DND-41 (cell line): ENCODE results near the gene ERGIC2.

ENCODE experiments used
- ATAC-seq: fragments of 200-7000 bp; cut with Tn5 transposase; 3 replicates; pipeline ENCODE4 v1.9.1; 2021; ENCODE audit warnings: low read depth; ENCODE audit not compliant: insufficient read depth
- DNase-seq: peaks from one replicate; pipeline ENCODE4 v3.0.0-alpha.2; 2020
- H2AFZ ChIP-seq: 2 replicates; pipeline ENCODE4 v1.6.0; 2012; ENCODE audit warnings: low read depth, low read length
- H3K27ac ChIP-seq: 2 replicates; pipeline ENCODE4 v1.5.1; 2012; ENCODE audit warnings: low read length, inconsistent platforms
- H3K27me3 ChIP-seq: fragments of 200-600 bp; sonication (generic); 2 replicates; pipeline ENCODE4 v1.6.0; 2012; ENCODE audit warnings: low read length, mild to moderate bottlenecking, inconsistent platforms; ENCODE audit not compliant: insufficient read depth, poor library complexity
- H3K36me3 ChIP-seq: 2 replicates; pipeline ENCODE4 v1.5.1; 2012; ENCODE audit warnings: low read length, inconsistent platforms; ENCODE audit not compliant: insufficient read depth
- H3K4me1 ChIP-seq: 2 replicates; pipeline ENCODE4 v1.5.1; 2012; ENCODE audit warnings: mild to moderate bottlenecking, low read length; ENCODE audit not compliant: insufficient read depth
- H3K4me2 ChIP-seq: 2 replicates; pipeline ENCODE4 v1.6.0; 2012; ENCODE audit warnings: mild to moderate bottlenecking, moderate library complexity, low read length, inconsistent platforms; ENCODE audit not compliant: insufficient read depth
- H3K4me3 ChIP-seq, 2 experiments: fragments of 200-600 bp in 1 of 2; shearing (Covaris generic) in 1 of 2; 2 replicates each; pipeline ENCODE4 v1.5.1; 2012 to 2016; ENCODE audit warnings: inconsistent platforms in 2 of 2, low read length in 2 of 2, mild to moderate bottlenecking in 2 of 2, low read depth in 1 of 2, moderate library complexity in 1 of 2
- H3K79me2 ChIP-seq: 2 replicates; pipeline ENCODE4 v1.6.0; 2012; ENCODE audit warnings: low read length, inconsistent platforms; ENCODE audit not compliant: insufficient read depth
- H3K9ac ChIP-seq: 2 replicates; pipeline ENCODE4 v1.6.0; 2012; ENCODE audit warnings: low read depth, mild to moderate bottlenecking, inconsistent platforms, low read length, moderate library complexity
- H3K9me3 ChIP-seq: 2 replicates; pipeline ENCODE4 v1.5.1; 2012; ENCODE audit warnings: low read length, moderate library complexity, mild to moderate bottlenecking, inconsistent platforms; ENCODE audit not compliant: insufficient read depth, severe bottlenecking
- H4K20me1 ChIP-seq: 2 replicates; pipeline ENCODE4 v1.6.0; 2012; ENCODE audit warnings: low read length; ENCODE audit not compliant: insufficient read depth
- EZH2 ChIP-seq: IDR thresholded peaks from 3 replicates; pipeline ENCODE4 v1.6.1; 2012; ENCODE audit warnings: borderline replicate concordance, low read depth, mild to moderate bottlenecking, moderate library complexity, low read length, inconsistent platforms; ENCODE audit not compliant: severe bottlenecking
- TF ChIP-seq, protein P1 (sequence below): IDR thresholded peaks from 2 replicates; pipeline ENCODE4 v1.5.1; 2012; ENCODE audit warnings: borderline replicate concordance, low read length, moderate library complexity, mild to moderate bottlenecking; ENCODE audit not compliant: poor library complexity, severe bottlenecking; ENCODE audit errors: extremely low read depth

ERGIC2 gene

GRCh38 chr12:29428633-29429032 is 47.7 kb upstream of the ERGIC2 start:
- Histone ChIP-seq H2AFZ (no peak overlapping the region), H3K27me3 (no peaks in the 10 kb centered on the region), H3K4me1 (no peaks in the 10 kb centered on the region), H3K36me3 (no peaks in the 10 kb centered on the region), H3K9me3 (no peaks in the 10 kb centered on the region), H3K27ac (no peak overlapping the region), H4K20me1 (no peaks in the 10 kb centered on the region), H3K79me2 (no peaks in the 10 kb centered on the region), H3K4me3 (no peak overlapping the region), H3K9ac (no peak overlapping the region), H3K4me2 (no peak overlapping the region)
- TF ChIP-seq EZH2: no peak
- TF ChIP-seq, protein P1, sequence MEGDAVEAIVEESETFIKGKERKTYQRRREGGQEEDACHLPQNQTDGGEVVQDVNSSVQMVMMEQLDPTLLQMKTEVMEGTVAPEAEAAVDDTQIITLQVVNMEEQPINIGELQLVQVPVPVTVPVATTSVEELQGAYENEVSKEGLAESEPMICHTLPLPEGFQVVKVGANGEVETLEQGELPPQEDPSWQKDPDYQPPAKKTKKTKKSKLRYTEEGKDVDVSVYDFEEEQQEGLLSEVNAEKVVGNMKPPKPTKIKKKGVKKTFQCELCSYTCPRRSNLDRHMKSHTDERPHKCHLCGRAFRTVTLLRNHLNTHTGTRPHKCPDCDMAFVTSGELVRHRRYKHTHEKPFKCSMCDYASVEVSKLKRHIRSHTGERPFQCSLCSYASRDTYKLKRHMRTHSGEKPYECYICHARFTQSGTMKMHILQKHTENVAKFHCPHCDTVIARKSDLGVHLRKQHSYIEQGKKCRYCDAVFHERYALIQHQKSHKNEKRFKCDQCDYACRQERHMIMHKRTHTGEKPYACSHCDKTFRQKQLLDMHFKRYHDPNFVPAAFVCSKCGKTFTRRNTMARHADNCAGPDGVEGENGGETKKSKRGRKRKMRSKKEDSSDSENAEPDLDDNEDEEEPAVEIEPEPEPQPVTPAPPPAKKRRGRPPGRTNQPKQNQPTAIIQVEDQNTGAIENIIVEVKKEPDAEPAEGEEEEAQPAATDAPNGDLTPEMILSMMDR: no peak
- ATAC-seq: no peak
- no peak for DNase-seq

DNA sequence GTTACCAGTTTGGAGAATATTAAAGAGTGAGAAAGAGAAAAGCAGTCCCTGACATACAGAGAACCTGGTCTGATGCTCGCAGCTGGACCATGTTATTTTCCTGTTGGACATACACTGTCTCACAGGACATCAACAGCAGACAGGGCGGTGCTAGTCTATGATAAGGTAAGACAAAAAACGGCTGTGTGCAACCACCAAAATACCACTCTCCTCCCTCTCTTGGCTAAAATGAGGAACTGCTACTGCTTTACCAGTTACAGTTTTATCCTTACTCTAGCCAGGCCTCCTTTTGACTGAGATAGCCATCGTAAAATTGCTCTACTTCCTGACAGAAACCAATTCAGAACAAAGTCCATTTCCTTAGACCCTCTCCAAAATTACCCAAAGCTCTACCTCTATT is 47.0 kb upstream of the ERGIC2 start:
- H3K27ac ChIP-seq: no peak overlapping the region
- DNase-seq (no peak), ATAC-seq (no peak)

GRCh38 chr12:29426498-29426897 is 45.5 kb upstream of the ERGIC2 start:
- Histone ChIP-seq H3K4me3 (no peak overlapping the region), H2AFZ (no peak overlapping the region), H4K20me1 (no peaks in the 10 kb centered on the region), H3K27ac (no peak overlapping the region), H3K27me3 (no peaks in the 10 kb centered on the region), H3K9me3 (no peaks in the 10 kb centered on the region), H3K79me2 (no peaks in the 10 kb centered on the region), H3K4me1 (no peaks in the 10 kb centered on the region), H3K9ac (no peak overlapping the region), H3K36me3 (no peaks in the 10 kb centered on the region), H3K4me2 (no peak overlapping the region)
- TF ChIP-seq, protein P1: no peak
- no peak for TF ChIP-seq EZH2
- DNase-seq (no peak), ATAC-seq (no peak)

More for the DNA sequence above, 47.0 kb upstream of the ERGIC2 start:
- no peak overlapping the region for H2AFZ ChIP-seq
- H3K36me3 ChIP-seq: no peaks in the 10 kb centered on the region
- H3K4me1 ChIP-seq: no peaks in the 10 kb centered on the region
- no peak overlapping the region for H3K4me3 ChIP-seq
- no peaks in the 10 kb centered on the region for H3K9me3 ChIP-seq
- no peak overlapping the region for H3K9ac ChIP-seq
- no peaks in the 10 kb centered on the region for H3K79me2 ChIP-seq
- no peaks in the 10 kb centered on the region for H3K27me3 ChIP-seq
- no peak overlapping the region for H3K4me2 ChIP-seq
- TF ChIP-seq EZH2: no peak
- TF ChIP-seq, protein P1: no peak
- no peaks in the 10 kb centered on the region for H4K20me1 ChIP-seq

DNA sequence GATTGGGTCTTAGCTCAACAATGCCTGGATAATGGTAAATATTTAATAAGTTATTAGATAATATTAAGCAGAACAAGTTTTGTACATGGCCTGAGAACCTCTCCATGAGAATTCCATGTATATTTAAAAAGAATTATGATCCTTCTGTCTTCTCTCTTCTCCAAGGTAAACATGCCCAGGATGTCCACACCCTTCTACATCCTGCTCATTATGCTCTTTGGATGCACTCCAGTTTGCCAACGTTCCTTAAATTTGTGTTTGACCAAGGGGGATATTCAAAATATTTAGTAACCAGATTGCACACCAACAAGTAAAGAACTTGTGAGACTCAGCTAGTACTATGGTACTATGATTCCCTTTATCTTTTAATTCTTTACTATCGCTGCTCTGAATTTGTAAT is 44.8 kb upstream of the ERGIC2 start:
- TF ChIP-seq, protein P1: no peak
- Histone ChIP-seq H3K4me2 (no peak overlapping the region), H3K4me3 (no peak overlapping the region), H3K79me2 (no peaks in the 10 kb centered on the region), H3K4me1 (no peaks in the 10 kb centered on the region), H3K9me3 (no peaks in the 10 kb centered on the region), H4K20me1 (no peaks in the 10 kb centered on the region), H3K36me3 (no peaks in the 10 kb centered on the region), H3K27ac (no peak overlapping the region), H3K9ac (no peak overlapping the region), H2AFZ (no peak overlapping the region), H3K27me3 (no peaks in the 10 kb centered on the region)
- ATAC-seq (no peak), DNase-seq (no peak)
